Panc1 (cell line): ENCODE results near the gene SELENOF. TPM values are rescaled to one million over a fixed set of nuclear protein-coding genes. Genes with fewer than 3 reads are reported as not detected.
"Not testable (repeated sequence)": the region's sequence is repeated elsewhere in the genome, so short reads cannot be mapped to it uniquely, and the experiment has no call there.

Experiments
- ATAC-seq: fragments of 200-7000 bp; cut with Tn5 transposase; 2 replicates; pipeline ENCODE4 v1.9.1; 2020; ENCODE audit warnings: mild to moderate bottlenecking, moderate library complexity
- BruUV-seq: library from RNA; stranded (reverse); fragments of 400-500 nt; replicated peaks from 2 replicates; lab custom pipeline; 2021; lab: Mats Ljungman, UMichigan
- CTCF ChIA-PET: fragments of 300-600 bp; sonication (Branson Sonifier 250); formaldehyde crosslinking; loops from one replicate; lab custom pipeline; 2022; ENCODE audit warnings: antibody characterized with exemption; lab: Charles Lee
- POLR2A ChIA-PET: fragments of 300-600 bp; sonication (Branson Sonifier 250); formaldehyde crosslinking; loops from one replicate; lab custom pipeline; 2022; ENCODE audit warnings: antibody characterized with exemption; lab: Charles Lee
- DNase-seq: peaks from one replicate; pipeline ENCODE4 v3.0.0-alpha.2; 2010; ENCODE audit warnings: low read depth, low spot score
- H3K27ac ChIP-seq: 2 replicates; pipeline ENCODE4 v1.5.1; 2011; ENCODE audit warnings: mild to moderate bottlenecking, low read length, inconsistent platforms
- H3K27me3 ChIP-seq: fragments of 200-500 bp; sonication (Bioruptor generic); 2 replicates; pipeline ENCODE4 v1.6.0; 2014; ENCODE audit warnings: low read length, inconsistent platforms; ENCODE audit not compliant: control insufficient read depth, insufficient read depth
- H3K36me3 ChIP-seq: fragments of 200-500 bp; sonication (Bioruptor generic); 2 replicates; pipeline ENCODE4 v1.5.1; 2014; ENCODE audit warnings: inconsistent platforms, mild to moderate bottlenecking, low read length, moderate library complexity; ENCODE audit not compliant: control insufficient read depth, insufficient read depth
- H3K4me1 ChIP-seq: 2 replicates; pipeline ENCODE4 v1.5.1; 2011; ENCODE audit warnings: inconsistent platforms, mild to moderate bottlenecking, low read length, moderate library complexity; ENCODE audit not compliant: control insufficient read depth, insufficient read depth
- H3K4me3 ChIP-seq, 2 experiments: 2 replicates each; pipeline ENCODE4 v1.5.1; 2011 to 2012; ENCODE audit warnings: low read depth in 2 of 2, low read length in 2 of 2, mild to moderate bottlenecking in 2 of 2, inconsistent platforms in 1 of 2, moderate library complexity in 1 of 2
- H3K9me3 ChIP-seq: fragments of 200-500 bp; sonication (Bioruptor generic); 2 replicates; pipeline ENCODE4 v1.5.1; 2014; ENCODE audit warnings: low read depth, mild to moderate bottlenecking, inconsistent platforms, low read length, moderate library complexity; ENCODE audit not compliant: control insufficient read depth, insufficient read depth
- POLR2AphosphoS5 ChIP-seq: IDR thresholded peaks from 2 replicates; pipeline ENCODE4 v1.6.1; 2012; ENCODE audit warnings: mild to moderate bottlenecking, low read depth, low read length, moderate library complexity
- SIN3A ChIP-seq: IDR thresholded peaks from 2 replicates; pipeline ENCODE4 v1.6.1; 2012; ENCODE audit warnings: low read depth, mild to moderate bottlenecking, low read length, moderate library complexity, borderline replicate concordance; ENCODE audit not compliant: insufficient read depth
- in situ Hi-C: cut with HindIII; loops from 2 replicates; pipeline ENCODE4 v1.10.0; 2016; ENCODE audit warnings: low sequenced_read_pairs, low pct_unique_long_range_greater_than_20kb
- intact Hi-C: fragments of 100-400 bp; cut with micrococcal nuclease; formaldehyde crosslinking; loops from one replicate; pipeline ENCODE4 v1.10.0; 2022; ENCODE audit not compliant: unreplicated experiment
- total RNA-seq: library from RNA; stranded (reverse); gene quantifications from one replicate; pipeline ENCODE4 v1.2.1, GENCODE V29; 2021; ENCODE audit not compliant: unreplicated experiment
- TF ChIP-seq, protein P1 (sequence below), 2 experiments: IDR thresholded peaks; 2 replicates each; pipeline ENCODE4 v1.6.1; 2011 to 2012; ENCODE audit warnings: low read depth in 2 of 2, control low read depth in 1 of 2, low read length in 1 of 2, mild to moderate bottlenecking in 1 of 2, moderate library complexity in 1 of 2; ENCODE audit not compliant: insufficient read depth in 1 of 2

Gene SELENOF
- total RNA-seq, 1 experiment from 2014 or later: 190 TPM

DNA sequence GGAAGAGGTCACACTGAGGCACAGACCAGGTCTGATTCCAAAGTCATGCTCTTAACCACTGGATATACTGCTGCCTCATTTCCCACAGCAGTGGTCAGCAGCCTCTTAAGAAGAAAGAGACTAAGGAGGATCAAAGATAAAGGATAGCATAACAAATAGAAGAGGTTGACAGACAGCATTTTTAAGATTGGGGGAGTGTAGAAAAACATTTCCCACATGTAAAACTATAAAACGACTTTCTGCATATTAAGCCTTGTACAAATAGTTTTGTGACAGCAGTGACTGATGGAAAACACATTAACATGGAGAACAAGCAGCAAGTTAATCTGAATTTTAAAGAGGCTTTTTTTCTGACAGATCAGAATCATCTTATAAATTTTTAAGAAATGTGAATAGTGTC lies 92.0 kb downstream of the SELENOF start:
- H3K4me3 ChIP-seq: no peak overlapping the region

DNA sequence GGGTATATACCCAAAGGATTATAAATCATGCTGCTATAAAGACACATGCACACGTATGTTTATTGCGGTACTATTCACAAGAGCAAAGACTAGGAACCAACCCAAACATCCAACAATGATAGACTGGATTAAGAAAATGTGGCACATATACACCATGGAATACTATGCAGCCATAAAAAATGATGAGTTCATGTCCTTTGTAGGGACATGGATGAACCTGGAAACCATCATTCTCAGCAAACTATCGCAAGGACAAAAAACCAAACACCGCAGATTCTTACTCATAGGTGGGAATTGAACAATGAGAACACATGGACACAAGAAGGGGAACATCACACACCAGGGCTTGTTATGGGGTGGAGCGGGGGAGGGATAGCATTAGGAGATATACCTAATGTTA lies 94.0 kb downstream of the SELENOF start:
- intact Hi-C loops: not testable (repeated sequence)

More for the DNA sequence above, 92.0 kb downstream of the SELENOF start:
- in situ Hi-C loops: no loop called here
- ATAC-seq: no peak
- TF ChIP-seq POLR2AphosphoS5 (no peak), SIN3A (no peak)
- TF ChIP-seq, protein P1, sequence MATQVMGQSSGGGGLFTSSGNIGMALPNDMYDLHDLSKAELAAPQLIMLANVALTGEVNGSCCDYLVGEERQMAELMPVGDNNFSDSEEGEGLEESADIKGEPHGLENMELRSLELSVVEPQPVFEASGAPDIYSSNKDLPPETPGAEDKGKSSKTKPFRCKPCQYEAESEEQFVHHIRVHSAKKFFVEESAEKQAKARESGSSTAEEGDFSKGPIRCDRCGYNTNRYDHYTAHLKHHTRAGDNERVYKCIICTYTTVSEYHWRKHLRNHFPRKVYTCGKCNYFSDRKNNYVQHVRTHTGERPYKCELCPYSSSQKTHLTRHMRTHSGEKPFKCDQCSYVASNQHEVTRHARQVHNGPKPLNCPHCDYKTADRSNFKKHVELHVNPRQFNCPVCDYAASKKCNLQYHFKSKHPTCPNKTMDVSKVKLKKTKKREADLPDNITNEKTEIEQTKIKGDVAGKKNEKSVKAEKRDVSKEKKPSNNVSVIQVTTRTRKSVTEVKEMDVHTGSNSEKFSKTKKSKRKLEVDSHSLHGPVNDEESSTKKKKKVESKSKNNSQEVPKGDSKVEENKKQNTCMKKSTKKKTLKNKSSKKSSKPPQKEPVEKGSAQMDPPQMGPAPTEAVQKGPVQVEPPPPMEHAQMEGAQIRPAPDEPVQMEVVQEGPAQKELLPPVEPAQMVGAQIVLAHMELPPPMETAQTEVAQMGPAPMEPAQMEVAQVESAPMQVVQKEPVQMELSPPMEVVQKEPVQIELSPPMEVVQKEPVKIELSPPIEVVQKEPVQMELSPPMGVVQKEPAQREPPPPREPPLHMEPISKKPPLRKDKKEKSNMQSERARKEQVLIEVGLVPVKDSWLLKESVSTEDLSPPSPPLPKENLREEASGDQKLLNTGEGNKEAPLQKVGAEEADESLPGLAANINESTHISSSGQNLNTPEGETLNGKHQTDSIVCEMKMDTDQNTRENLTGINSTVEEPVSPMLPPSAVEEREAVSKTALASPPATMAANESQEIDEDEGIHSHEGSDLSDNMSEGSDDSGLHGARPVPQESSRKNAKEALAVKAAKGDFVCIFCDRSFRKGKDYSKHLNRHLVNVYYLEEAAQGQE (IDR thresholded peaks at IDR 0.05; ENCODE audit: insufficient read depth in 1 of 2, low read depth in 2 of 2, low read length in 1 of 2): no peak
- no peaks in the 10 kb centered on the region for H3K4me1 ChIP-seq
- no peaks in the 10 kb centered on the region for H3K9me3 ChIP-seq
- peaks cover 28% of the 10 kb centered on the region for H3K27me3 ChIP-seq
- ChIA-PET POLR2A (no interaction called here), CTCF (no interaction called here)
- no peaks in the 10 kb centered on the region for H3K36me3 ChIP-seq
- no peak for DNase-seq
- H3K27ac ChIP-seq: no peak overlapping the region
- intact Hi-C loops: no loop called here
- BruUV-seq: no TSS peak

DNA sequence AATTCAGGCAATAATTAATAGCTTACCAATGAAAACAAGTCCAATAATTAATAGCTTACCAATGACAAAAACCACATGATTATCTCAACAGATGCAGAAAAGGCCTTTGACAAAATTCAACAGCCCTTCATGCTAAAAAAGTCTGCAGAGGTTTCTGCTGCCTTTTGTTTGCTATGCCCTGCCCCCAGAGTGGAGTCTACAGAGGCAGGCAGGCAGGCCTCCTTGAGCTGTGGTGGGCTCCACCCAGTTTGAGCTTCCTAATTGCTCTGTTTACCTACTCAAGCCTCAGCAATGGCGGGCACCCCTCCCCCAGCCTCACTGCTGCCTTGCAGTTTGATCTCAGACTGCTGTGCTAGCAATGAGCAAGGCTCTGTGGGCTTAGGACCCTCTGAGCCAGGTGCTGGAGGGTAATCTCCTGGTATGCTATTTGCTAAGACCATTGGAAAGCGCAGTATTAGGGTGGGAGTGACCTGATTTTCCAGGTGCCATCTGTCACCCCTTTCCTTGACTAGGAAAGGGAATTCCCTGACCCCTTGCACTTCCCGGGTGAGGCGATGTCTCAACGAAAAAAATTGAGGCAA lies 96.6 kb downstream of the SELENOF start:
- in situ Hi-C loops, CTCF ChIA-PET, ATAC-seq, DNase-seq, intact Hi-C loops, H3K36me3 ChIP-seq, POLR2A ChIA-PET, BruUV-seq, H3K27ac ChIP-seq, H3K4me3 ChIP-seq, H3K4me1 ChIP-seq, H3K27me3 ChIP-seq, H3K9me3 ChIP-seq: not testable (repeated sequence)

More for the DNA sequence above, 94.0 kb downstream of the SELENOF start:
- ATAC-seq, BruUV-seq, H3K9me3 ChIP-seq, CTCF ChIA-PET, H3K36me3 ChIP-seq, POLR2A ChIA-PET, H3K4me3 ChIP-seq, in situ Hi-C loops, DNase-seq, H3K4me1 ChIP-seq, H3K27ac ChIP-seq: not testable (repeated sequence)
- peaks cover 25% of the 10 kb centered on the region for H3K27me3 ChIP-seq

DNA sequence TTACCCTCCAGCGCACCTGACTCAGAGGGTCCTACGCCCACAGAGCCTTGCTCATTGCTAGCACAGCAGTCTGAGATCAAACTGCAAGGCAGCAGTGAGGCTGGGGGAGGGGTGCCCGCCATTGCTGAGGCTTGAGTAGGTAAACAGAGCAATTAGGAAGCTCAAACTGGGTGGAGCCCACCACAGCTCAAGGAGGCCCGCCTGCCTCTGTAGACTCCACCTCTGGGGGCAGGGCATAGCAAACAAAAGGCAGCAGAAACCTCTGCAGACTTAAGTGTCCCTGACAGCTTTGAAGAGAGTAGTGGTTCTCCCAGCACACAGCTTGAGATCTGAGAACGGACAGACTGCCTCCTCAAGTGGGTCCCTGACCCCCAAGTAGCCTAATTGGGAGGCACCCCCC lies 99.8 kb downstream of the SELENOF start:
- CTCF ChIA-PET, DNase-seq, H3K27ac ChIP-seq, ATAC-seq, POLR2A ChIA-PET, H3K27me3 ChIP-seq, BruUV-seq, H3K9me3 ChIP-seq, H3K4me1 ChIP-seq, H3K36me3 ChIP-seq, H3K4me3 ChIP-seq, in situ Hi-C loops, intact Hi-C loops: not testable (repeated sequence)

Other genes starting within 250 kb of the SELENOF start
- gene SH3GLB1, start 209.6 kb downstream of the SELENOF start, total RNA-seq: 94.3 TPM
- 81.0 TPM for gene HS2ST1, start 509 bp upstream of the SELENOF start, total RNA-seq